GM12875 (cell line): Measurements from ENCODE around the gene SERPINE3.

Experiments
- H3K4me3 ChIP-seq: one replicate; pipeline ENCODE4 v1.5.1; 2011; ENCODE audit warnings: low read depth, low read length, control low read depth
- CTCF ChIP-seq: IDR thresholded peaks from 2 replicates; pipeline ENCODE4 v1.5.1; 2011; ENCODE audit warnings: low read depth, mild to moderate bottlenecking, control low read depth, inconsistent platforms, low read length, moderate library complexity, borderline replicate concordance; ENCODE audit not compliant: insufficient read depth

The SERPINE3 gene

GRCh38 chr13:51343475-51343874 is 4.0 kb downstream of the SERPINE3 start:
- no peak overlapping the region for H3K4me3 ChIP-seq

GRCh38 chr13:51346397-51346796 is 6.9 kb downstream of the SERPINE3 start:
- no peak for TF ChIP-seq CTCF
- H3K4me3 ChIP-seq = no peak overlapping the region

More at GRCh38 chr13:51343475-51343874, 4.0 kb downstream of the SERPINE3 start:
- no peak for TF ChIP-seq CTCF

DNA sequence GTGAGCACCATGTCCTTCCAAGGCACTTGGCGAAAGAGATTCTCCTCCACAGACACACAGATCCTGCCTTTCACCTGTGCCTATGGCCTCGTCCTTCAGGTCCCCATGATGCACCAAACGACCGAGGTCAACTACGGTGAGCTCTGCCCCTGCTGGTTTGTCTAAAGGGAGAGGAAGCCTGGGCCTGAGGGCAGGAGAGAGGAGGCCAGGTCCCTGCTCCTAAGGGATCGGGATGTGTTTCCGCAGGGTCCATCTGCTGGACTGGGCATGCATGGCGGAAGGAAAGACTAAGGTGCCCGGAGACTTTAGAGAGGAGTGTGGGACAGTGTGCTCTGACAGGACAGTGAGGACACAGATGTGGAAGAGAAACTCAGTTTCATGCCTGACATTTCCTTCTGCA is 7.6 kb downstream of the SERPINE3 start:
- no peak for TF ChIP-seq CTCF
- H3K4me3 ChIP-seq = no peak overlapping the region

DNA sequence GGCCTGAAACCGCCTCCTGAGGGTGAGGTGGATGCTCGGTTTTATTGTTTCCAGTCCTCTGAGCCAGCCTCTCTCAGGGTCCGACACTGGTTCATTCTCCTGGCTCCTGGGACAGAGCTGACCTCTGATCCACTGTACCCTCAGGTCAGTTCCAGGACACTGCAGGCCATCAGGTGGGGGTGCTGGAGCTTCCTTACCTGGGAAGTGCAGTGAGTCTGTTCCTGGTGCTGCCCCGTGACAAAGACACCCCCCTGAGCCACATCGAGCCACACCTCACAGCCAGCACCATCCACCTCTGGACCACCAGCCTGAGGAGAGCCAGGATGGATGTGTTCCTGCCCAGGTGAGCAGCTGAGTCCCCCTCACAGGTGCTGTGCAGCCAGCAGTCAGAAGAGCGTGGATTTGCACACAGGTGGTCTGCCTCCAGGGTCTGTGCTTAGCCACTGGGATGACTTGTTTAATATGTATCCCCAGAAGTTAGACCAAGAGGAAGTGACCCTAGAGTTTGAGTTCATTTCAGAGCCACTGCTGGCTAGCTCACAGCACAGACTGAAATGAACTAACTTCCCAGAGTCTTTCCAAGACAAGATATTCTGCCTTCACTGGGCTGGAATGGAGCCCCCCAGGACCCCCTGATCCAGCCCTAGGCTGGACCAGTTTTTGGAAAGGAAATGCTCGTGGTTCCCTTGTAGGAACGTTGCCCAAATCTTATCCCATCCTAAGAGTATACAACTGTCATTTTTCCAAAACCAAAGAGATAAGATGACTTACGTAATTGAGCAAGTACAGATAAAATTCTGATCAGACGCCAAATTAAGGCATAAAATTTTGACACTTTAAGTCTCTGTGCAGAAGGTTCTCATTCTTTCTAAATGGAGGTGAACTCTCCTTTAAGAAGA is 8.8 kb downstream of the SERPINE3 start:
- no peak overlapping the region for H3K4me3 ChIP-seq
- TF ChIP-seq CTCF = no peak

GRCh38 chr13:51349016-51349415 is 9.5 kb downstream of the SERPINE3 start:
- H3K4me3 ChIP-seq = no peak overlapping the region
- TF ChIP-seq CTCF = no peak

DNA sequence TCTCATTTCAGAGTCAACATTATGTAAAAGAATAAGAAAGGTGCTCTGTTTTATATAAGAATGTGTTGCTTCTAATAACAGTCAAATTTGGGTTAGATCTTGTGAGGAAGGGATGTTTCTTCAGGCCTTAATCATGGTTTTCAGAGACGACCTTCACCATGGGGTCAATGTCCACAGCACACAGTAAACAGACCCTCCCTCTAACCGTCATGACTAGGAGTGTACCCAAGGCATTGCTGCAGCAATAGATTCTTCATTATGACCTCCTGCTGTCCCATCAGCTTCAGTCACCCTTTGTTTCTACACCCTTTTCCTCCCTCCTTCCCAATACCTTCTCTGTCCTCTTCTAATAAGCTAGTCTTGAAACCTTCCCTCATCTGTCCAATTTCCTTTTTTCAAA is 15.7 kb downstream of the SERPINE3 start:
- no peak overlapping the region for H3K4me3 ChIP-seq
- no peak for TF ChIP-seq CTCF
